D721Med (cell line): ENCODE results near the gene NAGS.

ENCODE experiments used
- DNase-seq: peaks from one replicate; pipeline ENCODE4 v3.0.0; 2011; ENCODE audit warnings: low spot score; ENCODE audit not compliant: insufficient read length
- FAIRE-seq: peaks from 2 replicates; lab custom pipeline; 2011; peaks lifted over from hg19 to GRCh38; lab: Jason Lieb, UNC
- TF ChIP-seq, protein P1 (sequence below): IDR thresholded peaks from 2 replicates; pipeline ENCODE4 v1.5.1; 2012; ENCODE audit warnings: mild to moderate bottlenecking, control low read depth; ENCODE audit not compliant: insufficient read depth; ENCODE audit errors: missing control alignments

NAGS gene

GRCh38 chr17:44004761-44005526, 522 bp downstream of the NAGS start:
- no peak for FAIRE-seq
- TF ChIP-seq, protein P1, sequence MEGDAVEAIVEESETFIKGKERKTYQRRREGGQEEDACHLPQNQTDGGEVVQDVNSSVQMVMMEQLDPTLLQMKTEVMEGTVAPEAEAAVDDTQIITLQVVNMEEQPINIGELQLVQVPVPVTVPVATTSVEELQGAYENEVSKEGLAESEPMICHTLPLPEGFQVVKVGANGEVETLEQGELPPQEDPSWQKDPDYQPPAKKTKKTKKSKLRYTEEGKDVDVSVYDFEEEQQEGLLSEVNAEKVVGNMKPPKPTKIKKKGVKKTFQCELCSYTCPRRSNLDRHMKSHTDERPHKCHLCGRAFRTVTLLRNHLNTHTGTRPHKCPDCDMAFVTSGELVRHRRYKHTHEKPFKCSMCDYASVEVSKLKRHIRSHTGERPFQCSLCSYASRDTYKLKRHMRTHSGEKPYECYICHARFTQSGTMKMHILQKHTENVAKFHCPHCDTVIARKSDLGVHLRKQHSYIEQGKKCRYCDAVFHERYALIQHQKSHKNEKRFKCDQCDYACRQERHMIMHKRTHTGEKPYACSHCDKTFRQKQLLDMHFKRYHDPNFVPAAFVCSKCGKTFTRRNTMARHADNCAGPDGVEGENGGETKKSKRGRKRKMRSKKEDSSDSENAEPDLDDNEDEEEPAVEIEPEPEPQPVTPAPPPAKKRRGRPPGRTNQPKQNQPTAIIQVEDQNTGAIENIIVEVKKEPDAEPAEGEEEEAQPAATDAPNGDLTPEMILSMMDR: no peak
- DNase-seq: no peak

DNA sequence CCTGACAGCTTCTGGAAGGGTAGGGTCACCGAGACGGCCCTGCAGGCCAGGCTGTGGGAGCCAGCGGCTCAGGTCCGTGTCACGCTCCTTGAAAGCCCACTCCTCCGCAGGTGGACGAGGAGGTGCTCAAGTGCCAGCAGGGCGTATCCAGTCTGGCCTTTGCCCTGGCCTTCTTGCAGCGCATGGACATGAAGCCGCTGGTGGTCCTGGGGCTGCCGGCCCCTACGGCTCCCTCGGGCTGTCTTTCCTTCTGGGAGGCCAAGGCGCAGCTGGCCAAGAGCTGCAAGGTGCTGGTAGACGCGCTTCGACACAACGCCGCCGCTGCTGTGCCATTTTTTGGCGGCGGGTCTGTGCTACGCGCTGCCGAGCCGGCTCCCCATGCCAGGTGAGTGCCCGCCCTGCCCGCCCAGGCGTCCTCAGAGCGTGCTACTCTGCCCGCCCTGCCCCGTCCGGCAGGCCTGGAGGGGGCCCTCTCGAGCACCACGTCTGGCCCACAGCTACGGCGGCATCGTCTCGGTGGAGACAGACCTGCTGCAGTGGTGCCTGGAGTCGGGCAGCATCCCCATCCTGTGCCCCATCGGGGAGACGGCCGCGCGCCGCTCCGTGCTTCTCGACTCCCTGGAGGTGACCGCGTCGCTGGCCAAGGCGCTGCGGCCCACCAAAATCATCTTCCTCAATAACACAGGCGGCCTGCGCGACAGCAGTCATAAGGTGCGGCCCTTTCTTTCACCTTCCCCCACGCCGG, 1.3 kb downstream of the NAGS start:
- TF ChIP-seq, protein P1: no peak
- DNase-seq (no peak), FAIRE-seq (no peak)

- TF ChIP-seq, protein P1: no peak
- FAIRE-seq (no peak), DNase-seq (no peak)
These were observed 1.8 kb downstream of the NAGS start for GRCh38 chr17:44006272-44006597.

DNA sequence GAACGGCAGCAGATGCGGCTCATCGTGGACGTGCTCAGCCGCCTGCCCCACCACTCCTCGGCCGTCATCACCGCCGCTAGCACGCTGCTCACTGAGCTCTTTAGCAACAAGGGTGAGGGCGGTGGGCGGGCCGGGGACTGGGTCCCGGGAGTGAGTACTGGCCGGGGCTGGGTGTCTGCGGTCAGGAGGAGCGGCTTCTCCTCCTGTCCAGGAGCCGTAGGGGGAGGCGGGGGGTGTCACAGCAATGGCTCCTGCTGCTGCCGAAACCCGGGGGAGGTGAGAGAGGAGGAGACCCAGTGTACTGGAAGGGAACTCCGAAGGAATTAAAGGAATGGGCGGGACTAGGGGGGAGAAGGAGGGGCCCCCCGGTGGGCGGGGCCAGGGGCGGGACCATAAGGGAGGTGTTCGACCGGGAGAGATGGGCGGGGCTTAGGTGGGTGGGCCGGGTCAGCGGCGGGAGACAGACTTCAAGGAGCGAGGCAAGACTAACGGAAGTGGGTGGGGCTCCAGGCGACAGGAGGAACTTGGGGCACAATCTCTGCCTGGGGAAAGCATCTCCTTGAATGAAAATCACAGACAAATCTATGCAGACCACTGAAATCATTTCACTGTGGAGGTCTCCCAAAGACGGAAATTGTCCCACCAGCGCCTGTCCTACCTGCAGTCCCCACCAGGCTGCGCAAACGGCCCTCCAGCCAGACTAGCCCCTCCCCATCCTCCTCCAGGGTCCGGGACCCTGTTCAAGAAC, 2.4 kb downstream of the NAGS start:
- TF ChIP-seq, protein P1: peak; percentile 83
- FAIRE-seq: no peak
- DNase-seq: peak; percentile 87

DNA sequence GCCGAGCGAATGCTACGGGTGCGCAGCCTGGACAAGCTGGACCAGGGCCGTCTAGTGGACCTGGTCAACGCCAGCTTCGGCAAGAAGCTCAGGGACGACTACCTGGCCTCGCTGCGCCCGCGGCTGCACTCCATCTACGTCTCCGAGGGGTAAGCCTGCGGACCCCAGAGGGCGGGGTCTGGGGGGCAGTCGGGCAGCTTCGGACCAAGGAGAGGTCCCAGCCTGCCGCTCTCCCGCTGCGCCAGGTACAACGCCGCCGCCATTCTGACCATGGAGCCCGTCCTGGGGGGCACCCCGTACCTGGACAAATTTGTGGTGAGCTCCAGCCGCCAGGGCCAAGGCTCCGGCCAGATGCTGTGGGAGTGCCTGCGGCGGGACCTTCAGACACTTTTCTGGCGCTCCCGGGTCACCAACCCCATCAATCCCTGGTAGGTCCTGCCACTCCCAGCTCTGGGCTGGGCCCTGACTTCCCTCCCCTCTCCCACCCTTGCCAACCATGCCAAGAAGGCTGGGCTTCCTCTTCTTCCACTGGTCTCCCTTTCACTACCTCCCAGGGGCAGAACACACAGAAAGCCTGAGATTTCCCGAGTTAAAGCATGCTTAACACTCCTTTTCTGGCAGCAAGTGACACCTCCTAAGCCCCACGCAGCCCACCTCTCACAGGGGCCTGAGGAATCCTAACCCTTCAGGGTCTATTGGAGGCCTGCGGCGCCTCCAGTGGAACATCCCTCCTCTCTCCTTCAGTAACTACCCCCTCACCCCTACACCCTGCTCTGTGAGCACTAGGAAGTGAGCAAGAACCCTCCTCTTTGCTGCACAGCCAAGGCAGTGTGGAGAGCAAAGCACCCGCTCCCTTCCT, 3.2 kb downstream of the NAGS start:
- TF ChIP-seq, protein P1: no peak
- FAIRE-seq: no peak
- no peak for DNase-seq

GRCh38 chr17:44008205-44008909, 3.9 kb downstream of the NAGS start:
- FAIRE-seq (no peak), DNase-seq (no peak)
- TF ChIP-seq, protein P1: no peak
